HG03354 (cell line): ENCODE results near the gene SEC31B.

Source experiments
- ATAC-seq: cut with Tn5 transposase; IDR thresholded peaks from one replicate; pipeline ENCODE4 v1.9.1; 2021; ENCODE audit warnings: mild to moderate bottlenecking; ENCODE audit not compliant: unreplicated experiment, poor library complexity, severe bottlenecking

The SEC31B gene

GRCh38 chr10:100531761-100532160, 12.1 kb upstream of the SEC31B start:
- no peak for ATAC-seq

- peak; percentile 62 for ATAC-seq
Observed at GRCh38 chr10:100529475-100530298, 10.0 kb upstream of the SEC31B start, which contains the start of gene NDUFB8. Gene NDUFB8 (minus strand): TSS chr10:100529871. CDS start chr10:100529851, 20 bp downstream.

GRCh38 chr10:100528921-100529474, 9.3 kb upstream of the SEC31B start:
- ATAC-seq = peak; percentile 17

GRCh38 chr10:100528123-100528886, 8.6 kb upstream of the SEC31B start:
- ATAC-seq = no peak

- ATAC-seq = no peak
Observed at GRCh38 chr10:100524638-100525037, 5.0 kb upstream of the SEC31B start.

GRCh38 chr10:100524206-100524605, 4.5 kb upstream of the SEC31B start:
- no peak for ATAC-seq

GRCh38 chr10:100522945-100523344, 3.3 kb upstream of the SEC31B start:
- no peak for ATAC-seq

- ATAC-seq = no peak
Observed at GRCh38 chr10:100522107-100522801, 2.6 kb upstream of the SEC31B start.

- no peak for ATAC-seq
Observed at GRCh38 chr10:100520811-100521210, 1.1 kb upstream of the SEC31B start.

- ATAC-seq = no peak
Observed at GRCh38 chr10:100518761-100519241, 860 bp downstream of the SEC31B start.

GRCh38 chr10:100516847-100517246, 2.8 kb downstream of the SEC31B start:
- no peak for ATAC-seq

- ATAC-seq = no peak
Observed at GRCh38 chr10:100515612-100516011, 4.0 kb downstream of the SEC31B start.

GRCh38 chr10:100510533-100511308, 8.9 kb downstream of the SEC31B start:
- peak; percentile 55 for ATAC-seq

- ATAC-seq = no peak
Observed at GRCh38 chr10:100509241-100509840, 10.3 kb downstream of the SEC31B start.

- peak; percentile 65 for ATAC-seq
Observed at GRCh38 chr10:100508691-100509150, 10.9 kb downstream of the SEC31B start.

- no peak for ATAC-seq
Observed at GRCh38 chr10:100508266-100508665, 11.4 kb downstream of the SEC31B start.

GRCh38 chr10:100507357-100507732, 12.3 kb downstream of the SEC31B start:
- ATAC-seq = no peak

- no peak for ATAC-seq
Observed at GRCh38 chr10:100506596-100507356, 12.9 kb downstream of the SEC31B start.
